ENCODE measurements around the gene SLC25A14. TPM values are rescaled to one million over a fixed set of nuclear protein-coding genes. Genes with fewer than 3 reads are reported as not detected.

SLC25A14 gene
- total RNA-seq, 2 donors from 2014 or later: 14.1 to 16.4 TPM

DNA sequence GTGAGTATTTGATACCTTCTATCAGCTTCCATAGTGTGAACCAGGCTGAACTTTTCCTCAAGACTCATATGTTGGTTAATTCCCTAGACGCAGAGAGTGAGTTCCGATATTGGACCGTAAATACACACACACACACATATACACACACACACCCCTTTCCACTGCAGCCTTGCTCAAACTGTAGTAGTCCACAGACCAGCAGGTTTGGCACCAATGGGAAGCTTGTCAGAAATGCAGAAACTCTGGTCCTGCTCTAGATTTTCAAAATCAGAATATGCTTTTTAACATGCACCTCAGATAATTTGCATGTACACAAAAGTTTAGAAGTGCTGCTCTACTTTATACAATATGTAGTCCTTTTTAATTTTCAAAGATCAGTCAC is 43.4 kb upstream of the SLC25A14 start:
- no peak for DNase-seq
- Histone ChIP-seq H3K27ac (ENCODE audit: low read depth, low read length) (no peak overlapping the region), H3K4me3 (ENCODE audit: low read length) (no peak overlapping the region), H3K36me3 (ENCODE audit: control insufficient read depth, insufficient read depth, low read length) (no peaks in the 10 kb centered on the region), H3K9me3 (ENCODE audit: control insufficient read depth, low read length) (no peaks in the 10 kb centered on the region), H3K9ac (ENCODE audit: extremely low read depth, low read length, poor library complexity, severe bottlenecking) (no peak overlapping the region), H3K27me3 (ENCODE audit: control insufficient read depth, insufficient read depth, low read length, poor library complexity, severe bottlenecking) (no peaks in the 10 kb centered on the region), H3K4me1 (ENCODE audit: control insufficient read depth, insufficient read depth, low read length) (no peaks in the 10 kb centered on the region)
- 96% methylated on average over 3 of the region's 3 CpGs; no CpG with 5 or more reads in 1 of the 2 experiments for WGBS, 2 experiments (ENCODE audit: insufficient coverage in 1 of 2, insufficient read length in 1 of 2)
- Mint-ChIP-seq H3K9me3 (peaks cover 33% of the 10 kb centered on the region), H3K4me3 (no peak overlapping the region), H3K27ac (no peak overlapping the region), H3K36me3 (ENCODE audit: low read depth) (no peaks in the 10 kb centered on the region), H3K27me3 (ENCODE audit: insufficient read depth) (no peaks in the 10 kb centered on the region), H3K4me1 (no peaks in the 10 kb centered on the region)
- TF ChIP-seq, protein P1, sequence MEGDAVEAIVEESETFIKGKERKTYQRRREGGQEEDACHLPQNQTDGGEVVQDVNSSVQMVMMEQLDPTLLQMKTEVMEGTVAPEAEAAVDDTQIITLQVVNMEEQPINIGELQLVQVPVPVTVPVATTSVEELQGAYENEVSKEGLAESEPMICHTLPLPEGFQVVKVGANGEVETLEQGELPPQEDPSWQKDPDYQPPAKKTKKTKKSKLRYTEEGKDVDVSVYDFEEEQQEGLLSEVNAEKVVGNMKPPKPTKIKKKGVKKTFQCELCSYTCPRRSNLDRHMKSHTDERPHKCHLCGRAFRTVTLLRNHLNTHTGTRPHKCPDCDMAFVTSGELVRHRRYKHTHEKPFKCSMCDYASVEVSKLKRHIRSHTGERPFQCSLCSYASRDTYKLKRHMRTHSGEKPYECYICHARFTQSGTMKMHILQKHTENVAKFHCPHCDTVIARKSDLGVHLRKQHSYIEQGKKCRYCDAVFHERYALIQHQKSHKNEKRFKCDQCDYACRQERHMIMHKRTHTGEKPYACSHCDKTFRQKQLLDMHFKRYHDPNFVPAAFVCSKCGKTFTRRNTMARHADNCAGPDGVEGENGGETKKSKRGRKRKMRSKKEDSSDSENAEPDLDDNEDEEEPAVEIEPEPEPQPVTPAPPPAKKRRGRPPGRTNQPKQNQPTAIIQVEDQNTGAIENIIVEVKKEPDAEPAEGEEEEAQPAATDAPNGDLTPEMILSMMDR (conservative IDR thresholded peaks at IDR 0.05): no peak

DNA sequence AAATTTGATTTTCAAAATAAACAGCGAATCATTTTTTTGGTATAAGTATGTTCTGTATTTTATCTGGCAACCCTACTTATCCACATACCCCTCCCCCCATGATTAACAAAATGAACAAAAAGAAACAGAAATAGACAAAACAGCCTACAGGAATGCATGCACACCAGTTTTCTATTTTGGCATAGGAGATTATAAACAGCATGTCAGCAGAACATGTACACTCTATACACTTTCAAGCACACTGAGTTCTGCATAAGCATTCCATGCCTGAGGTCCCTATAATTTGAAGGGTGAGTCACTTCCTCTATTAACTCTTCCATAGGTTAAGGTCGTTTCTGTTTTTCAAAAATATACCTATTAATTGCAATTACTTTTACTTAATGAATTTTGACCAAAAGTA is 43.0 kb upstream of the SLC25A14 start:
- H3K27me3 ChIP-seq (ENCODE audit: control insufficient read depth, insufficient read depth, low read length, poor library complexity, severe bottlenecking): no peaks in the 10 kb centered on the region
- no peak for DNase-seq

DNA sequence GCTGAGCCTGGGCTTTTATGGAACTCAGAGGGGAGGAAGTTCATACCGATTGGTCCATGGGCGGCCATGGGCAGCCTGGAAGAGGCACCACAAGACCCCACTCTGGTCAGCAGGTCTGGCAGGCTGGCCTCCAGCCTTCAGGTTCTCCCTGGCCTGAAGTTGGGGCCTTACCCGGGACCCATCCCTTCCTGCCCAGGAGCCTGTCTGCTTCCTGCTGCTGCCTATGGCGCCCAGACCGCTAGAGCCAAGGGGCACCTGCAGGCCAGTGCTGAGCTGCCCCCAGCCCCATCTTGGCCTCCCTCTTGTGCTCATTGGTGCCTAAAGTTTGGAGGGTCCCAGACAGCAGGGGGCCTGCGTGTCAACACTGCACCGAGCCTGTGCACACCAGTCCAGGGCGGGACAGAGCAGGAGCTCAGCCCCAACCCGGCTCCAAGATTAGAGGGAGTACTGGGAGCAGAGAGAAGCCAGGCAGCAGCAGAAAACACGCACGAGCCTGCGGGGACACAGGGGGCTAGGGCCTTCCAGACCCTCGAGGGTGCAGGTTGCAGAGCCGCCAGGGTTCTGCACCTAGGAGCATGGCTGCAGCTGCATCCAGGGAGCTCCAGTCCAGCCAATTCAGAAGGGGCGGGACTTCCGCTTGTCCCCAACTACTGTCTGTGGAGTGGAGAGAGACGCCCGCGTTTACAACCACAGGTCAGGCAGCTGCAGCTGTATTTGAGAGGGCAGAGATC is 40.3 kb upstream of the SLC25A14 start:
- DNase-seq: peak; percentile 48
- H3K27me3 ChIP-seq (ENCODE audit: control insufficient read depth, insufficient read depth, low read length, poor library complexity, severe bottlenecking): no peaks in the 10 kb centered on the region
- Mint-ChIP-seq H3K4me3 (no peak overlapping the region), H3K4me1 (no peaks in the 10 kb centered on the region), H3K27ac (no peak overlapping the region), H3K36me3 (ENCODE audit: low read depth) (no peaks in the 10 kb centered on the region), H3K27me3 (ENCODE audit: insufficient read depth) (no peaks in the 10 kb centered on the region), H3K9me3 (peaks cover 21% of the 10 kb centered on the region)
- no peaks in the 10 kb centered on the region for H3K9me3 ChIP-seq (ENCODE audit: control insufficient read depth, low read length)
- no peaks in the 10 kb centered on the region for H3K36me3 ChIP-seq (ENCODE audit: control insufficient read depth, insufficient read depth, low read length)
- TF ChIP-seq, protein P1 (conservative IDR thresholded peaks at IDR 0.05): no peak
- H3K4me1 ChIP-seq (ENCODE audit: control insufficient read depth, insufficient read depth, low read length): no peaks in the 10 kb centered on the region
- H3K27ac ChIP-seq (ENCODE audit: low read depth, low read length): no peak overlapping the region
- no peak overlapping the region for H3K4me3 ChIP-seq (ENCODE audit: low read length)
- no peak overlapping the region for H3K9ac ChIP-seq (ENCODE audit: extremely low read depth, low read length, poor library complexity, severe bottlenecking)
- 87 to 96% methylated on average over 4 to 19 of the region's 19 CpGs for WGBS, 2 experiments (ENCODE audit: insufficient coverage in 1 of 2, insufficient read length in 1 of 2)

More for the DNA sequence above, 43.0 kb upstream of the SLC25A14 start:
- no CpG with 5 or more reads among the region's 2 CpGs for WGBS, 2 experiments (ENCODE audit: insufficient coverage in 1 of 2, insufficient read length in 1 of 2)
- Mint-ChIP-seq H3K4me1 (no peaks in the 10 kb centered on the region), H3K9me3 (peaks cover 33% of the 10 kb centered on the region), H3K4me3 (no peak overlapping the region), H3K36me3 (ENCODE audit: low read depth) (no peaks in the 10 kb centered on the region), H3K27ac (no peak overlapping the region), H3K27me3 (ENCODE audit: insufficient read depth) (no peaks in the 10 kb centered on the region)
- H3K9ac ChIP-seq (ENCODE audit: extremely low read depth, low read length, poor library complexity, severe bottlenecking): no peak overlapping the region
- TF ChIP-seq, protein P1 (conservative IDR thresholded peaks at IDR 0.05): no peak
- no peak overlapping the region for H3K4me3 ChIP-seq (ENCODE audit: low read length)
- H3K27ac ChIP-seq (ENCODE audit: low read depth, low read length): no peak overlapping the region
- H3K9me3 ChIP-seq (ENCODE audit: control insufficient read depth, low read length): no peaks in the 10 kb centered on the region
- no peaks in the 10 kb centered on the region for H3K4me1 ChIP-seq (ENCODE audit: control insufficient read depth, insufficient read depth, low read length)
- H3K36me3 ChIP-seq (ENCODE audit: control insufficient read depth, insufficient read depth, low read length): no peaks in the 10 kb centered on the region
